Ishikawa (cell line): ENCODE results near the gene UGGT2.

ENCODE experiments used
- CEBPB ChIP-seq: IDR thresholded peaks from 2 replicates; pipeline ENCODE4 v1.6.1; 2012
- CREB1 ChIP-seq: IDR thresholded peaks from 2 replicates; pipeline ENCODE4 v1.6.1; 2012; ENCODE audit warnings: low read depth
- EGR1 ChIP-seq: IDR thresholded peaks from 2 replicates; pipeline ENCODE4 v1.6.1; 2012
- EP300 ChIP-seq: IDR thresholded peaks from 2 replicates; pipeline ENCODE4 v1.6.1; 2012; ENCODE audit warnings: borderline replicate concordance
- FOXM1 ChIP-seq: IDR thresholded peaks from 2 replicates; pipeline ENCODE4 v1.6.1; 2012; ENCODE audit warnings: low read depth, borderline replicate concordance
- MAX ChIP-seq: IDR thresholded peaks from 2 replicates; pipeline ENCODE4 v1.6.1; 2012
- NFIC ChIP-seq: IDR thresholded peaks from 2 replicates; pipeline ENCODE4 v1.6.1; 2012
- RAD21 ChIP-seq: IDR thresholded peaks from 2 replicates; pipeline ENCODE4 v1.6.1; 2012; ENCODE audit warnings: low read depth
- REST ChIP-seq: IDR thresholded peaks from 2 replicates; pipeline ENCODE4 v1.6.1; 2012; ENCODE audit warnings: low read depth, mild to moderate bottlenecking
- TAF1 ChIP-seq: IDR thresholded peaks from 2 replicates; pipeline ENCODE4 v1.6.1; 2012; ENCODE audit warnings: low read depth, mild to moderate bottlenecking
- TCF12 ChIP-seq: IDR thresholded peaks from 2 replicates; pipeline ENCODE4 v1.6.1; 2012; ENCODE audit warnings: low read depth
- USF1 ChIP-seq: IDR thresholded peaks from 2 replicates; pipeline ENCODE4 v1.6.1; 2012
- ZBTB7A ChIP-seq: IDR thresholded peaks from 2 replicates; pipeline ENCODE4 v1.6.1; 2012; ENCODE audit warnings: low read depth

UGGT2 gene

GRCh38 chr13:96090240-96091101 lies 37.3 kb upstream of the UGGT2 start:
- TF ChIP-seq ZBTB7A (no peak), TAF1 (no peak), USF1 (no peak), EGR1 (no peak), NFIC (no peak), REST (no peak), MAX (no peak)

- no peak for TF ChIP-seq EP300
- TF ChIP-seq MAX: peak; percentile 24; the same call in 1 of the 2 replicates
- no peak for TF ChIP-seq FOXM1
Measured at GRCh38 chr13:96089749-96090239, 36.6 kb upstream of the UGGT2 start, which contains the start of gene HS6ST3. HS6ST3 (plus strand) TSS chr13:96090107.

- TF ChIP-seq TAF1 (no peak), FOXM1 (no peak), REST (no peak)
Measured at GRCh38 chr13:96089139-96089538, 35.9 kb upstream of the UGGT2 start.

- TF ChIP-seq ZBTB7A (no peak), REST (no peak), CREB1 (no peak), TAF1 (no peak), EGR1 (no peak), MAX (no peak), CEBPB (no peak), NFIC (no peak), EP300 (no peak), TCF12 (no peak), USF1 (no peak), RAD21 (no peak)
Measured at GRCh38 chr13:96086736-96087135, 33.5 kb upstream of the UGGT2 start.

GRCh38 chr13:96082640-96083039 lies 29.4 kb upstream of the UGGT2 start:
- no peak for TF ChIP-seq NFIC
- TF ChIP-seq ZBTB7A: no peak
- TF ChIP-seq EGR1: no peak
- no peak for TF ChIP-seq TCF12
- TF ChIP-seq CEBPB: no peak
